ENCODE measurements around the gene SOWAHC. TPM values are rescaled to one million over a fixed set of nuclear protein-coding genes. Genes with fewer than 3 reads are reported as not detected.
A peak's percentile ranks its signal among the peaks of the same experiment; 100 is the strongest.

SOWAHC gene
- total and polyA plus RNA-seq, 7 donors: 16.4 to 29.3 (median 21.4) TPM

GRCh38 chr2:109654326-109655050, 40.3 kb downstream of the SOWAHC start:
- intact Hi-C loops (cut with DNase I): no loop called here
- WGBS, 2 donors: 91 to 94% methylated on average over 8 of the region's 8 CpGs
- no peak for TF ChIP-seq CTCF (IDR thresholded peaks at IDR 0.05)
- no peak for TF ChIP-seq POLR2A (IDR thresholded peaks at IDR 0.05)
- TF ChIP-seq POLR2AphosphoS5 (IDR thresholded peaks at IDR 0.05): no peak
- no peak for TF ChIP-seq EP300 (IDR thresholded peaks at IDR 0.05)
- no peak for DNase-seq
- Histone ChIP-seq H3K27ac (no peak overlapping the region), H3K36me3 (no peaks in the 10 kb centered on the region), H3K9me3 (no peaks in the 10 kb centered on the region), H3K4me3 (no peak overlapping the region), H3K27me3 (no peaks in the 10 kb centered on the region), H3K4me1 (no peaks in the 10 kb centered on the region)

GRCh38 chr2:109655287-109655686, 41.1 kb downstream of the SOWAHC start:
- WGBS, 2 donors: 86 to 90% methylated on average over 3 of the region's 3 CpGs
- Histone ChIP-seq H3K9me3 (no peaks in the 10 kb centered on the region), H3K36me3 (no peaks in the 10 kb centered on the region), H3K4me3 (no peak overlapping the region), H3K27me3 (no peaks in the 10 kb centered on the region), H3K4me1 (no peaks in the 10 kb centered on the region), H3K27ac (no peak overlapping the region)
- intact Hi-C loops (cut with DNase I): no loop called here
- TF ChIP-seq POLR2AphosphoS5 (IDR thresholded peaks at IDR 0.05): no peak
- TF ChIP-seq EP300 (IDR thresholded peaks at IDR 0.05): no peak
- DNase-seq: no peak

- DNase-seq: no peak
- Histone ChIP-seq H3K27ac (no peak overlapping the region), H3K4me3 (no peak overlapping the region), H3K4me1 (peaks cover 0 to 11% (median 7%) of the 10 kb centered on the region in 4 donors), H3K27me3 (no peaks in the 10 kb centered on the region), H3K36me3 (no peaks in the 10 kb centered on the region), H3K9me3 (no peaks in the 10 kb centered on the region)
- TF ChIP-seq POLR2AphosphoS5 (IDR thresholded peaks at IDR 0.05) (no peak), CTCF (IDR thresholded peaks at IDR 0.05) (no peak), EP300 (IDR thresholded peaks at IDR 0.05) (no peak), POLR2A (IDR thresholded peaks at IDR 0.05) (no peak)
- 80 to 83% methylated on average over 9 of the region's 9 CpGs for WGBS, 2 donors
- intact Hi-C loops (cut with DNase I): no loop called here
These were observed 45.4 kb downstream of the SOWAHC start for GRCh38 chr2:109659396-109660045.

- H3K4me1 ChIP-seq: peaks cover 0 to 11% (median 7%) of the 10 kb centered on the region in 4 donors
- TF ChIP-seq CTCF (IDR thresholded peaks at IDR 0.05): no peak
- no peak for TF ChIP-seq EP300 (IDR thresholded peaks at IDR 0.05)
- no peak for TF ChIP-seq POLR2AphosphoS5 (IDR thresholded peaks at IDR 0.05)
- TF ChIP-seq POLR2A (IDR thresholded peaks at IDR 0.05): no peak
- intact Hi-C loops (cut with DNase I): no loop called here
- H3K27ac ChIP-seq: no peak overlapping the region
- no peaks in the 10 kb centered on the region for H3K36me3 ChIP-seq
- H3K9me3 ChIP-seq: no peaks in the 10 kb centered on the region
- H3K27me3 ChIP-seq: no peaks in the 10 kb centered on the region
- no peak for DNase-seq
- no peak overlapping the region for H3K4me3 ChIP-seq
- 85 to 86% methylated on average over 3 of the region's 3 CpGs for WGBS, 2 donors
These were observed 46.1 kb downstream of the SOWAHC start for GRCh38 chr2:109660046-109660860.

GRCh38 chr2:109662889-109663288, 48.7 kb downstream of the SOWAHC start:
- peaks cover 0 to 11% (median 7%) of the 10 kb centered on the region in 4 donors for H3K4me1 ChIP-seq
- H3K9me3 ChIP-seq: no peaks in the 10 kb centered on the region
- H3K36me3 ChIP-seq: no peaks in the 10 kb centered on the region
- DNase-seq: no peak
- TF ChIP-seq POLR2AphosphoS5 (IDR thresholded peaks at IDR 0.05): no peak
- no peak for TF ChIP-seq CTCF (IDR thresholded peaks at IDR 0.05)
- no peak for TF ChIP-seq POLR2A (IDR thresholded peaks at IDR 0.05)
- no peaks in the 10 kb centered on the region for H3K27me3 ChIP-seq
- intact Hi-C loops (cut with DNase I): no loop called here
- no peak overlapping the region for H3K4me3 ChIP-seq
- peak overlapping the region in 1 of 4 donors; percentile 1 for H3K27ac ChIP-seq
